OCI-LY3 (cell line): Measurements from ENCODE around the gene RPL35A.

ENCODE experiments used
- H2AFZ ChIP-seq: fragments of 200-600, 300-600 bp; shearing (Covaris generic); 2 replicates; pipeline ENCODE4 v1.6.0; 2014; ENCODE audit warnings: antibody characterized with exemption, low read depth, low read length
- H3K27ac ChIP-seq: fragments of 200-600, 300-600 bp; sonication (generic); 2 replicates; pipeline ENCODE4 v1.5.1; 2014; ENCODE audit warnings: mild to moderate bottlenecking, low read length, moderate library complexity, mixed read lengths
- H3K27me3 ChIP-seq: fragments of 200-600, 300-600 bp; sonication (generic); 2 replicates; pipeline ENCODE4 v1.6.1; 2014; ENCODE audit warnings: low read depth, low read length, mixed read lengths
- H3K36me3 ChIP-seq: fragments of 200-600, 300-600 bp; sonication (generic); replicated peaks from 2 replicates; pipeline ENCODE3; 2014; ENCODE audit warnings: low read depth, low read length, mixed read lengths
- H3K4me1 ChIP-seq: fragments of 300-600, 200-600 bp; sonication (generic); 2 replicates; pipeline ENCODE4 v1.6.1; 2014; ENCODE audit warnings: low read length, mixed read lengths
- H3K4me2 ChIP-seq: fragments of 200-600, 300-600 bp; sonication (generic); 2 replicates; pipeline ENCODE4 v1.6.1; 2014; ENCODE audit warnings: low read length, mixed read lengths
- H3K4me3 ChIP-seq: fragments of 300-600, 200-600 bp; sonication (generic); 2 replicates; pipeline ENCODE4 v1.5.1; 2014; ENCODE audit warnings: antibody characterized with exemption, mild to moderate bottlenecking, low read length, moderate library complexity
- H3K79me2 ChIP-seq: fragments of 300-600, 200-600 bp; shearing (Covaris generic); 2 replicates; pipeline ENCODE4 v1.6.1; 2014; ENCODE audit warnings: mild to moderate bottlenecking, low read length, mixed read lengths
- H3K9ac ChIP-seq: fragments of 300-600, 200-600 bp; shearing (Covaris generic); 2 replicates; pipeline ENCODE4 v1.6.0; 2014; ENCODE audit warnings: mild to moderate bottlenecking, low read length, moderate library complexity
- H3K9me3 ChIP-seq: fragments of 200-600, 300-600 bp; shearing (Covaris generic); 2 replicates; pipeline ENCODE4 v1.6.1; 2014; ENCODE audit warnings: low read length, mixed read lengths; ENCODE audit not compliant: insufficient read depth
- H4K20me1 ChIP-seq: fragments of 200-600, 300-600 bp; sonication (generic); 2 replicates; pipeline ENCODE4 v1.6.1; 2016; ENCODE audit warnings: low read length, mixed read lengths; ENCODE audit not compliant: insufficient read depth
- EZH2phosphoT487 ChIP-seq: fragments of 200-600 bp; shearing (Covaris generic); IDR thresholded peaks from 2 replicates; pipeline ENCODE4 v1.6.1; 2018; ENCODE audit warnings: antibody characterized with exemption, mixed run types, low read depth
- TF ChIP-seq, protein P1 (sequence below): fragments of 200-600, 300-600 bp; sonication (generic); IDR thresholded peaks from 2 replicates; pipeline ENCODE4 v1.5.1; 2014; ENCODE audit warnings: antibody characterized with exemption, low read length, low read depth

The RPL35A gene

GRCh38 chr3:197940745-197941384 is 9.1 kb upstream of the RPL35A start:
- TF ChIP-seq EZH2phosphoT487, result no peak
- TF ChIP-seq, protein P1, sequence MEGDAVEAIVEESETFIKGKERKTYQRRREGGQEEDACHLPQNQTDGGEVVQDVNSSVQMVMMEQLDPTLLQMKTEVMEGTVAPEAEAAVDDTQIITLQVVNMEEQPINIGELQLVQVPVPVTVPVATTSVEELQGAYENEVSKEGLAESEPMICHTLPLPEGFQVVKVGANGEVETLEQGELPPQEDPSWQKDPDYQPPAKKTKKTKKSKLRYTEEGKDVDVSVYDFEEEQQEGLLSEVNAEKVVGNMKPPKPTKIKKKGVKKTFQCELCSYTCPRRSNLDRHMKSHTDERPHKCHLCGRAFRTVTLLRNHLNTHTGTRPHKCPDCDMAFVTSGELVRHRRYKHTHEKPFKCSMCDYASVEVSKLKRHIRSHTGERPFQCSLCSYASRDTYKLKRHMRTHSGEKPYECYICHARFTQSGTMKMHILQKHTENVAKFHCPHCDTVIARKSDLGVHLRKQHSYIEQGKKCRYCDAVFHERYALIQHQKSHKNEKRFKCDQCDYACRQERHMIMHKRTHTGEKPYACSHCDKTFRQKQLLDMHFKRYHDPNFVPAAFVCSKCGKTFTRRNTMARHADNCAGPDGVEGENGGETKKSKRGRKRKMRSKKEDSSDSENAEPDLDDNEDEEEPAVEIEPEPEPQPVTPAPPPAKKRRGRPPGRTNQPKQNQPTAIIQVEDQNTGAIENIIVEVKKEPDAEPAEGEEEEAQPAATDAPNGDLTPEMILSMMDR, result no peak
- Histone ChIP-seq H3K27ac (no peak overlapping the region), H3K79me2 (no peaks in the 10 kb centered on the region)

GRCh38 chr3:197942956-197943556 is 6.9 kb upstream of the RPL35A start:
- Histone ChIP-seq H4K20me1 (no peaks in the 10 kb centered on the region), H3K79me2 (no peaks in the 10 kb centered on the region), H3K4me1 (peaks cover 4% of the 10 kb centered on the region; the same call in 1 of the 2 replicates), H3K9ac (no peak overlapping the region), H3K36me3 (no peaks in the 10 kb centered on the region), H3K27me3 (no peaks in the 10 kb centered on the region), H3K4me3 (no peak overlapping the region), H3K27ac (no peak overlapping the region), H3K4me2 (no peak overlapping the region), H2AFZ (no peak overlapping the region), H3K9me3 (no peaks in the 10 kb centered on the region)
- TF ChIP-seq, protein P1, result peak; percentile 73
- TF ChIP-seq EZH2phosphoT487, result no peak

More at GRCh38 chr3:197940745-197941384, 9.1 kb upstream of the RPL35A start:
- no peak overlapping the region for H3K4me2 ChIP-seq
- no peaks in the 10 kb centered on the region for H3K27me3 ChIP-seq
- H3K4me3 ChIP-seq, result no peak overlapping the region
- no peak overlapping the region for H2AFZ ChIP-seq
- no peaks in the 10 kb centered on the region for H3K36me3 ChIP-seq
- H4K20me1 ChIP-seq, result no peaks in the 10 kb centered on the region
- H3K4me1 ChIP-seq, result peaks cover 4% of the 10 kb centered on the region; the same call in 1 of the 2 replicates
- H3K9ac ChIP-seq, result no peak overlapping the region
- H3K9me3 ChIP-seq, result no peaks in the 10 kb centered on the region

DNA sequence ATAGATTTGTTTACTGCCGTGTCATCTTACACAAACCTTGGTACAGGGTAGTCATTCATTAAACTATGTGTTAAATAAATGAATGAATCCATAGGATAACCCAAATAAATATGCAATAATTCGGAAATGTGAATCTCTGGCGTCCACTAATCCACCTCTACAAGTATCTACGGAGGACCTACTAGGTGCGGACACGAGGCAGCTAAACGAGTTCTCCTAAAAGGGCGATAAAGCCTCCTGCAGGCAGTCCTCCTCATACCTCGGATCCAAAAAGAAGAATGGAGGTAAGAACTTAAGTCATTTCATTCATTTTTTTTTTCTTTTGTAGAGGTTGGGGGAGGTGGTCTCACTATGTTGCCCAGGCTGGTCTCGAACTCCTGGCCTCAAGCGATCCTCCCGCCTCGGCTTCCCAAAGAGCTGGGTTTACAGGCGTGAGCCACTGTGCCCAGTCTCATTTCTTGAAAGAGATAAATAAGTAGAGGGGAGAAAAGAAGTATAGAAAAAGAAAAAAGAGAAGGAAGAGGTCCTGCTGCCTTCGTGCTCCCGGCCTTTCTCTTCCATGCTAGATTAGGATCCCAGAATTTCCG is 706 bp upstream of the RPL35A start:
- peak overlapping the region; percentile 90 for H2AFZ ChIP-seq
- peak overlapping the region; percentile 84 for H3K4me2 ChIP-seq
- no peaks in the 10 kb centered on the region for H3K9me3 ChIP-seq
- peaks cover 43% of the 10 kb centered on the region for H3K79me2 ChIP-seq
- H3K9ac ChIP-seq, result peak overlapping the region; percentile 99
- TF ChIP-seq EZH2phosphoT487, result no peak
- TF ChIP-seq, protein P1, result no peak
- no peaks in the 10 kb centered on the region for H3K27me3 ChIP-seq
- H3K27ac ChIP-seq, result no peak overlapping the region; the same call in 1 of the 2 replicates
- H3K4me1 ChIP-seq, result peaks cover 17% of the 10 kb centered on the region
- H3K36me3 ChIP-seq, result peaks cover 32% of the 10 kb centered on the region
- H3K4me3 ChIP-seq, result peak overlapping the region; percentile 100
- H4K20me1 ChIP-seq, result peaks cover 13% of the 10 kb centered on the region; the same call in 1 of the 2 replicates

DNA sequence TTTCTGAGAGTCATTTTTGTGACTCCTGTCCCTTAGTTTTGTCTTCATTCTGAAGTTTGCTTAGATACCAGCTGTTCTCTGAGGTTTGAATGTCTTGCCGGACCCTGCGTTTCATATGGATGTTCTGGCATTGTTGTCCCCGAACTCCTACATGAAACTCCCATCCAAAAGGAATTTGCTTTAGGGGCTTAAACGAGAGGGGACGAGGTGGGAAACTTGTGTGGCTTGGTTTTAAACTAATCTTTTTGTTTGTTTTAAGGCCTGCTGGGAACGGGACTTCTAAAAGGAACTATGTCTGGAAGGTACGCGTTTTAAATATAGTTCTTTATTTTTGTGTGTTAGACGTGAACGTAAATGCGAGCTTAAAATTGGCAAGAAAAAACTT is 679 bp downstream of the RPL35A start:
- Histone ChIP-seq H3K79me2 (peaks cover 43% of the 10 kb centered on the region), H3K9me3 (no peaks in the 10 kb centered on the region), H3K27ac (peak overlapping the region; percentile 83), H3K36me3 (peaks cover 40% of the 10 kb centered on the region), H3K4me3 (peak overlapping the region; percentile 100), H3K9ac (peak overlapping the region; percentile 99), H2AFZ (no peak overlapping the region), H3K4me2 (peak overlapping the region; percentile 84), H3K27me3 (no peaks in the 10 kb centered on the region), H4K20me1 (peaks cover 24% of the 10 kb centered on the region; the same call in 1 of the 2 replicates), H3K4me1 (peaks cover 17% of the 10 kb centered on the region)
- TF ChIP-seq EZH2phosphoT487, result no peak
- TF ChIP-seq, protein P1, result no peak
